Fibroblast of the conjunctiva (primary cell): Measurements from ENCODE around the gene E2F6.

Source experiments
- DNase-seq: peaks from one replicate; pipeline ENCODE4 v3.0.0-alpha.2; 2010; ENCODE audit warnings: low read depth

The E2F6 gene

GRCh38 chr2:11493282-11493681, 27.3 kb upstream of the E2F6 start:
- DNase-seq: no peak

- DNase-seq: no peak
Measured at GRCh38 chr2:11492720-11493119, 26.8 kb upstream of the E2F6 start.

- DNase-seq: no peak
Measured at GRCh38 chr2:11492244-11492643, 26.3 kb upstream of the E2F6 start.

- no peak for DNase-seq
Measured at GRCh38 chr2:11491348-11491933, 25.5 kb upstream of the E2F6 start.

GRCh38 chr2:11490194-11490593, 24.2 kb upstream of the E2F6 start:
- no peak for DNase-seq

- DNase-seq: no peak
Measured at GRCh38 chr2:11488809-11489208, 22.8 kb upstream of the E2F6 start.

GRCh38 chr2:11483806-11484617, 18.1 kb upstream of the E2F6 start:
- no peak for DNase-seq

GRCh38 chr2:11482473-11483035, 16.6 kb upstream of the E2F6 start:
- DNase-seq: no peak

- DNase-seq: no peak
Measured at GRCh38 chr2:11481789-11482472, 16.0 kb upstream of the E2F6 start.

- no peak for DNase-seq
Measured at GRCh38 chr2:11481426-11481788, 15.4 kb upstream of the E2F6 start.

GRCh38 chr2:11480859-11481258, 14.9 kb upstream of the E2F6 start:
- DNase-seq: no peak

- DNase-seq: no peak
Measured at GRCh38 chr2:11480406-11480805, 14.4 kb upstream of the E2F6 start.

GRCh38 chr2:11478899-11479605, 13.1 kb upstream of the E2F6 start:
- DNase-seq: no peak

- DNase-seq: peak; percentile 76
Measured at GRCh38 chr2:11477994-11478393, 12.0 kb upstream of the E2F6 start.

- no peak for DNase-seq
Measured at GRCh38 chr2:11473659-11474433, 7.9 kb upstream of the E2F6 start.

- DNase-seq: no peak
Measured at GRCh38 chr2:11467749-11468148, 1.8 kb upstream of the E2F6 start.

- DNase-seq: no peak
Measured at GRCh38 chr2:11467129-11467649, 1.2 kb upstream of the E2F6 start.

- no peak for DNase-seq
Measured at GRCh38 chr2:11466307-11467128, 557 bp upstream of the E2F6 start.

GRCh38 chr2:11465110-11465484, 864 bp downstream of the E2F6 start:
- no peak for DNase-seq

- no peak for DNase-seq
Measured at GRCh38 chr2:11459816-11460215, 6.1 kb downstream of the E2F6 start.
